Measurements from ENCODE around the gene CYP19A1.

- TF ChIP-seq CTCF (IDR thresholded peaks at IDR 0.05) (no peak), POLR2AphosphoS5 (IDR thresholded peaks at IDR 0.05) (no peak), EP300 (IDR thresholded peaks at IDR 0.05) (no peak)
These were observed 111.7 kb downstream of the CYP19A1 start for GRCh38 chr15:51226576-51227210.
